Adrenal gland (tissue), 5 donors: ENCODE measurements around the gene CFL1.
"Not testable (repeated sequence)": the region's sequence is repeated elsewhere in the genome, so short reads cannot be mapped to it uniquely, and the experiment has no call there.

Source experiments
- POLR2A ChIP-seq, 2 donors: fragments of 450-650 bp; IDR thresholded peaks; one replicate each; pipeline ENCODE4 v1.6.1; 2017; ENCODE audit warnings: antibody characterized with exemption in 2 of 2, mild to moderate bottlenecking in 2 of 2, moderate library complexity in 1 of 2
- TF ChIP-seq, protein P1 (sequence below), 6 experiments: fragments of 450-650 bp in 4 of 6; fragments of 200-600 bp in 2 of 6; sonication (generic) in 1 of 6; IDR thresholded peaks; 1 replicate in 5 of 6; 2 replicates in 1 of 6; pipeline versions ENCODE4 v1.5.1 to v1.8.0; 2016 to 2021; ENCODE audit warnings: antibody characterized with exemption in 6 of 6, mild to moderate bottlenecking in 2 of 6, moderate library complexity in 1 of 6
- donor health status: DM: no; HTN: no; CAD: no.

DNA sequence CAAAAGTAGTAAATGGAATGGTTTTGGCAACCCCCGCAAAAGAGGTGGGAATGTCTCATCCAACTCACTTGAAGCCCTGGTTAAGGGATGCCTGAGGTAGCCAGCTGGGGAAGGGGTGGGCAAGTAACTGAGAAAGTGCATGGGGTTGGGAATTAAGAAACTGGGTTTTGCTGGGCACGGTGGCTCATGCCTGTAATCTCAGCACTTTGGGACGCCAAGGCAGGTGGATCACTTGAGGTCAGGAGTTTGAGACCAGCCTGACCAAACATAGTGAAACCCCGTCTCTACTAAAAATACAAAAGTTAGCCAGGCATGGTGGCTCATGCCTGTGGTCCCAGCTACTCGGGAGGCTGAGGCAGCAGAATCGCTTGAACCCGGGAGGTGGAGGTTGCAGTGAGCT lies 9.3 kb downstream of the CFL1 start:
- not testable (repeated sequence) for TF ChIP-seq POLR2A (IDR thresholded peaks at IDR 0.05)
- TF ChIP-seq, protein P1, sequence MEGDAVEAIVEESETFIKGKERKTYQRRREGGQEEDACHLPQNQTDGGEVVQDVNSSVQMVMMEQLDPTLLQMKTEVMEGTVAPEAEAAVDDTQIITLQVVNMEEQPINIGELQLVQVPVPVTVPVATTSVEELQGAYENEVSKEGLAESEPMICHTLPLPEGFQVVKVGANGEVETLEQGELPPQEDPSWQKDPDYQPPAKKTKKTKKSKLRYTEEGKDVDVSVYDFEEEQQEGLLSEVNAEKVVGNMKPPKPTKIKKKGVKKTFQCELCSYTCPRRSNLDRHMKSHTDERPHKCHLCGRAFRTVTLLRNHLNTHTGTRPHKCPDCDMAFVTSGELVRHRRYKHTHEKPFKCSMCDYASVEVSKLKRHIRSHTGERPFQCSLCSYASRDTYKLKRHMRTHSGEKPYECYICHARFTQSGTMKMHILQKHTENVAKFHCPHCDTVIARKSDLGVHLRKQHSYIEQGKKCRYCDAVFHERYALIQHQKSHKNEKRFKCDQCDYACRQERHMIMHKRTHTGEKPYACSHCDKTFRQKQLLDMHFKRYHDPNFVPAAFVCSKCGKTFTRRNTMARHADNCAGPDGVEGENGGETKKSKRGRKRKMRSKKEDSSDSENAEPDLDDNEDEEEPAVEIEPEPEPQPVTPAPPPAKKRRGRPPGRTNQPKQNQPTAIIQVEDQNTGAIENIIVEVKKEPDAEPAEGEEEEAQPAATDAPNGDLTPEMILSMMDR (IDR thresholded peaks at IDR 0.05), result not testable (repeated sequence)
